H1 (cell line): ENCODE measurements around the gene FXYD7.

ENCODE experiments used
- EZH2 ChIP-seq: fragments of 200-600 bp; sonication (generic); IDR thresholded peaks from 2 replicates; pipeline ENCODE4 v1.7.1; 2012; ENCODE audit warnings: low read depth, mild to moderate bottlenecking, moderate library complexity, low read length, inconsistent platforms; ENCODE audit not compliant: severe bottlenecking
- GTF2F1 ChIP-seq: IDR thresholded peaks from 2 replicates; pipeline ENCODE4 v1.6.1; 2012; ENCODE audit warnings: low read depth, low read length, improper control_type of control experiment, borderline replicate concordance
- KDM4A ChIP-seq: IDR thresholded peaks from one replicate; pipeline ENCODE4 v1.7.1; 2012; ENCODE audit warnings: low read depth, mild to moderate bottlenecking, moderate library complexity, low read length, inconsistent platforms; ENCODE audit not compliant: severe bottlenecking
- SUZ12 ChIP-seq: fragments of 200-600 bp; sonication (generic); IDR thresholded peaks from 2 replicates; pipeline ENCODE4 v1.6.1; 2012; ENCODE audit warnings: mild to moderate bottlenecking, inconsistent platforms, low read length, moderate library complexity, mixed read lengths
- TAF1 ChIP-seq: IDR thresholded peaks from 2 replicates; pipeline ENCODE4 v1.6.1; 2011; ENCODE audit warnings: mild to moderate bottlenecking, low read depth, low read length
- TF ChIP-seq, protein P1 (sequence below), 3 experiments: IDR thresholded peaks; 1 replicate in 2 of 3; 2 replicates in 1 of 3; pipeline versions ENCODE4 v1.5.1 to v1.6.1; 2011; ENCODE audit warnings: low read length in 3 of 3, mild to moderate bottlenecking in 3 of 3, inconsistent platforms in 2 of 3, low read depth in 1 of 3, moderate library complexity in 1 of 3; ENCODE audit not compliant: insufficient read depth in 1 of 3; ENCODE audit errors: control extremely low read depth in 1 of 3

DNA sequence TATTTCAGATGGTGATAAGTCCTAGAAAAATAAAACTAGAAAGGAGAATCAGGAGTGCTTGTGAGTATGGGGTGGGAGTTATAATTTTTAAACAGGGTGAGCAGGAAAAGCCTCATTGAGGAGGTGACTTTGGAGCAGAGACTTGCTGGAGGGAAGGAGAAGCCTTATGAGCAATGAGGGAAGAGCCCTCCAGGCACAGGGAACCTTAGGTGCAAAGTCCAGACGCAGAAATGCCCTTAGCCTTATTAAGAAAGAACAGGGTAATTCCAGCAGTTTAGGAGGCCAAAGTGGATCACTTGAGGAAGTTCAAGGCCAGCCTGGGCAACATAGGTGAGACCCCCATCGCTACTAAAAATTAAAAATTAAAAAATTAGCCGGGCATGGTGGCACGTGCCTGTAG is 48.4 kb upstream of the FXYD7 start:
- TF ChIP-seq, protein P1, sequence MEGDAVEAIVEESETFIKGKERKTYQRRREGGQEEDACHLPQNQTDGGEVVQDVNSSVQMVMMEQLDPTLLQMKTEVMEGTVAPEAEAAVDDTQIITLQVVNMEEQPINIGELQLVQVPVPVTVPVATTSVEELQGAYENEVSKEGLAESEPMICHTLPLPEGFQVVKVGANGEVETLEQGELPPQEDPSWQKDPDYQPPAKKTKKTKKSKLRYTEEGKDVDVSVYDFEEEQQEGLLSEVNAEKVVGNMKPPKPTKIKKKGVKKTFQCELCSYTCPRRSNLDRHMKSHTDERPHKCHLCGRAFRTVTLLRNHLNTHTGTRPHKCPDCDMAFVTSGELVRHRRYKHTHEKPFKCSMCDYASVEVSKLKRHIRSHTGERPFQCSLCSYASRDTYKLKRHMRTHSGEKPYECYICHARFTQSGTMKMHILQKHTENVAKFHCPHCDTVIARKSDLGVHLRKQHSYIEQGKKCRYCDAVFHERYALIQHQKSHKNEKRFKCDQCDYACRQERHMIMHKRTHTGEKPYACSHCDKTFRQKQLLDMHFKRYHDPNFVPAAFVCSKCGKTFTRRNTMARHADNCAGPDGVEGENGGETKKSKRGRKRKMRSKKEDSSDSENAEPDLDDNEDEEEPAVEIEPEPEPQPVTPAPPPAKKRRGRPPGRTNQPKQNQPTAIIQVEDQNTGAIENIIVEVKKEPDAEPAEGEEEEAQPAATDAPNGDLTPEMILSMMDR (IDR thresholded peaks at IDR 0.05; ENCODE audit: control extremely low read depth in 1 of 3, insufficient read depth in 1 of 3, low read depth in 1 of 3, low read length in 3 of 3) = no peak
- TF ChIP-seq TAF1 = no peak
- TF ChIP-seq GTF2F1 = no peak
- TF ChIP-seq SUZ12 = no peak
- no peak for TF ChIP-seq EZH2
- TF ChIP-seq KDM4A = no peak
